GM12878 (cell line): ENCODE measurements around the gene AGTPBP1. TPM values are rescaled to one million over a fixed set of nuclear protein-coding genes. Genes with fewer than 3 reads are reported as not detected.

Source experiments
- ATAC-seq: fragments of 200-7000 bp; cut with Tn5 transposase; 3 replicates; pipeline ENCODE4 v1.9.1; 2020; ENCODE audit warnings: mild to moderate bottlenecking, moderate library complexity
- BruUV-seq: library from RNA; stranded (reverse); fragments of 400-500 nt; replicated peaks from 2 replicates; lab custom pipeline; 2021; lab: Mats Ljungman, UMichigan
- CTCF ChIA-PET: fragments of 300-600 bp; sonication (Branson Sonifier 250); formaldehyde crosslinking; extraction: SDS; loops from one replicate; lab custom pipeline; 2021; ENCODE audit warnings: inconsistent platforms; lab: Yijun Ruan, JAX
- POLR2A ChIA-PET: fragments of 350-600 bp; formaldehyde crosslinking; extraction: SDS; loops from one replicate; lab custom pipeline; 2021; ENCODE audit warnings: inconsistent platforms; lab: Charles Lee
- RAD21 ChIA-PET: fragments of 300-600 bp; sonication (Branson Sonifier 250); formaldehyde crosslinking; loops from one replicate; lab custom pipeline; 2023; ENCODE audit warnings: antibody characterized with exemption; ENCODE audit not compliant: unreplicated experiment; lab: Charles Lee
- SMC1A ChIA-PET: fragments of 300-600 bp; sonication (Branson Sonifier 250); formaldehyde crosslinking; loops from one replicate; lab custom pipeline; 2023; ENCODE audit not compliant: unreplicated experiment, uncharacterized antibody; lab: Charles Lee
- DNase-seq: peaks from one replicate; pipeline ENCODE4 v3.0.0-alpha.2; 2011; ENCODE audit warnings: low read depth, low spot score
- FAIRE-seq: peaks from 3 replicates; lab custom pipeline; 2011; peaks lifted over from hg19 to GRCh38; lab: Jason Lieb, UNC
- H2AFZ ChIP-seq: 2 replicates; pipeline ENCODE4 v1.6.0; 2011; ENCODE audit warnings: low read depth, low read length, control low read depth; ENCODE audit not compliant: control insufficient read depth
- H3K27ac ChIP-seq: 2 replicates; pipeline ENCODE4 v1.5.1; 2011; ENCODE audit warnings: control low read depth; ENCODE audit not compliant: control insufficient read depth, insufficient read depth
- H3K27me3 ChIP-seq, 2 experiments: replicated peaks in 1 of 2; 2 replicates each; pipeline versions ENCODE4 v1.6.0 to v1.6.1; 2011; ENCODE audit warnings: low read length in 1 of 2; ENCODE audit not compliant: control insufficient read depth in 2 of 2, insufficient read depth in 2 of 2
- H3K36me3 ChIP-seq, 2 experiments: 2 replicates each; pipeline ENCODE4 v1.5.1; 2011; ENCODE audit warnings: low read length in 1 of 2; ENCODE audit not compliant: control insufficient read depth in 2 of 2, insufficient read depth in 2 of 2
- H3K4me1 ChIP-seq: 2 replicates; pipeline ENCODE4 v1.6.1; 2011; ENCODE audit warnings: mild to moderate bottlenecking, low read length, moderate library complexity, mixed read lengths; ENCODE audit not compliant: control insufficient read depth, insufficient read depth
- H3K4me2 ChIP-seq: 2 replicates; pipeline ENCODE4 v1.6.0; 2011; ENCODE audit warnings: control low read depth; ENCODE audit not compliant: control insufficient read depth, insufficient read depth
- H3K4me3 ChIP-seq: fragments of 200-600 bp; sonication (generic); 2 replicates; pipeline ENCODE4 v1.5.1; 2016
- H3K79me2 ChIP-seq: 2 replicates; pipeline ENCODE4 v1.6.0; 2011; ENCODE audit warnings: low read length; ENCODE audit not compliant: control insufficient read depth, insufficient read depth
- H3K9ac ChIP-seq: 2 replicates; pipeline ENCODE4 v1.8.0; 2011; ENCODE audit warnings: low read length, control low read depth, mixed read lengths; ENCODE audit not compliant: control insufficient read depth, insufficient read depth
- H3K9me3 ChIP-seq: replicated peaks from 3 replicates; pipeline ENCODE4 v1.5.1; 2011; ENCODE audit warnings: mild to moderate bottlenecking, low read length; ENCODE audit not compliant: control insufficient read depth, insufficient read depth
- H4K20me1 ChIP-seq: 2 replicates; pipeline ENCODE4 v1.6.0; 2011; ENCODE audit not compliant: control insufficient read depth, insufficient read depth
- RELA ChIP-seq: fragments of 450-650 bp; IDR thresholded peaks from 2 replicates; pipeline ENCODE4 v1.8.0; 2014; ENCODE audit warnings: borderline replicate concordance; ENCODE audit not compliant: partially characterized antibody
- RFX5 ChIP-seq: IDR thresholded peaks from 2 replicates; pipeline ENCODE4 v1.6.1; 2011; ENCODE audit warnings: low read depth, low read length, improper control_type of control experiment
- TAF1 ChIP-seq: IDR thresholded peaks from 2 replicates; pipeline ENCODE4 v1.6.1; 2011; ENCODE audit warnings: mild to moderate bottlenecking, low read depth, low read length, borderline replicate concordance
- WGBS: methylation state at CpG from one replicate; pipeline ENCODE4 v1.1.6; 2016; ENCODE audit warnings: low lambda C conversion rate; ENCODE audit not compliant: insufficient replicate concordance, insufficient coverage; ENCODE audit errors: missing lambda C conversion rate; 5-methylcytosine and 5-hydroxymethylcytosine counted together
- in situ Hi-C: fragments of 300-500 bp; cut with MboI; formaldehyde crosslinking; loops from 9 replicates; pipeline ENCODE4 v1.14.3; 2018; ENCODE audit warnings: mixed read lengths
- intact Hi-C: fragments of 100-400 bp; cut with micrococcal nuclease; formaldehyde crosslinking; loops from one replicate; pipeline ENCODE4 v1.14.2; 2022; ENCODE audit not compliant: unreplicated experiment
- polyA plus RNA-seq, 11 experiments: library from polyadenylated mRNA; depleted of rRNA in 4 of 11; unstranded in 6 of 11; stranded (reverse) in 5 of 11; fragments of >200 nt; fragmentation: Nextera tagmentation in 4 of 11; fragmentation: Illumina TruSeq in 1 of 11; extraction: Ambion mirVana in 4 of 11; extraction: Trizol in 1 of 11; gene quantifications; 1 replicate in 1 of 11; 2 replicates in 10 of 11; pipeline versions ENCODE4 v1.2.1 to v1.2.3, GENCODE V29; 2011 to 2016; ENCODE audit warnings: inconsistent platforms in 2 of 11, missing spikeins in 2 of 11, low read depth in 1 of 11
- total RNA-seq, 4 experiments: library from RNA; depleted of rRNA in 3 of 4; stranded (reverse); fragments of >200 nt in 3 of 4; fragmentation: Illumina TruSeq in 1 of 4; extraction: Trizol in 1 of 4; gene quantifications; 2 replicates each; pipeline versions ENCODE4 v1.2.1 to v1.2.3, GENCODE V29; 2013 to 2021
- TF ChIP-seq, protein P1 (sequence below): IDR thresholded peaks from 2 replicates; pipeline ENCODE4 v1.6.1; 2011; ENCODE audit warnings: low read depth, mild to moderate bottlenecking, low read length, moderate library complexity, borderline replicate concordance; ENCODE audit errors: extremely low read depth

The AGTPBP1 gene
- total and polyA plus RNA-seq, 10 of the 15 experiments (the other 5 are each of a cell fraction or from before 2014, with no cell fraction given) = 6.1 to 35.2 (median 20.0) TPM

DNA sequence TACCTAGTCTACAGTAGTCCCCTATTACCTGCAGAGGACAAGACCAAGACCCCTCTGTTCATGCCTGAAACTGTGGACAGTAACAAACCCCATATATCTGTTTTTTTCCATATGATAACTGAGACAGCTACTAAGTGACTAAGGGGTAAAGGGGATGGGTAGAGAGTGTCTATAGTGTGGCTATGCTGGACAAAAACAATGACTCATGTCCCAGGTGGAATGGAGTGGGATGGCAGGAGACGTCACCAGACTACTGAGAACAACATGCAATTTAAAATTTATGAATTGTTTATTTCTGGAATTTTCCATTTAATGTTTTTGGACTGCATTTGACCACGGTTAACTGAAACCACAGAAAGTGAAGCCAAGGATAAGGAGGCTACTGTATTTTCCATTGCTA, 171.8 kb downstream of the AGTPBP1 start:
- TF ChIP-seq RELA = no peak
- TF ChIP-seq, all 136 proteins: peak for 0
- no peak for DNase-seq
- WGBS = 78% methylated on average over 2 of the region's 2 CpGs
- ChIA-PET RAD21 (no interaction called here), POLR2A (no interaction called here), CTCF (interaction anchor here (2.1 kb wide), 1 partner anchor 40 kb away, joined by 7 read pairs; no protein-coding TSS in a partner anchor), SMC1A (interaction anchor here (1.2 kb wide), 2 partner anchors 9 to 14 kb away, joined by 3 to 4 read pairs; no protein-coding TSS in a partner anchor)
- in situ Hi-C loops = no loop called here
- Histone ChIP-seq H4K20me1 (no peaks in the 10 kb centered on the region), H3K9ac (no peak overlapping the region), H3K36me3 (no peaks in the 10 kb centered on the region), H3K4me2 (no peak overlapping the region), H3K9me3 (no peaks in the 10 kb centered on the region), H3K27me3 (no peaks in the 10 kb centered on the region), H3K4me1 (no peaks in the 10 kb centered on the region), H2AFZ (no peak overlapping the region), H3K27ac (no peak overlapping the region), H3K4me3 (no peak overlapping the region), H3K79me2 (no peaks in the 10 kb centered on the region)
- intact Hi-C loops = loop anchor here (5.0 kb wide), 1 partner anchor 48 kb away; no protein-coding TSS in a partner anchor
- ATAC-seq = no peak
- no TSS peak for BruUV-seq
- no peak for FAIRE-seq

DNA sequence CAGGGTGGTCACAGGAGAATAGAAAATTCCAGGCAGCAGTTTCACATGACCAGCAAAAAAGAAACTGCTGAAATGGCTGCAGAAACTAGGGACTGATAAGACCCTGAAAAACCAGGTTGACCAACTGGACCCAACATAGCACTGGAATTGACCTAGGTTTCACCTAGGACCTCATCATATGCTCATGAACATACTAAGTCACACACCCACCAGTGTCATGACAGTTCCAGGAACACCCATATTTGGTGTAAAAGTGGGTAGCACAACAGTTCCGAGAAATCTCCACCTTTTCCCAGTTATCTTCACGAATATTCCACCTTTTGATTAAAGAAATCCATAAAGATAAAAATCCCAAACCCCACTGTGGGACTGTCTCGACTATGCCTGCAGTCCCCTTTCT, 182.2 kb downstream of the AGTPBP1 start:
- H3K9ac ChIP-seq = no peak overlapping the region
- H3K4me1 ChIP-seq = no peaks in the 10 kb centered on the region
- RAD21 ChIA-PET = no interaction called here
- no peak for ATAC-seq
- no peak overlapping the region for H3K4me3 ChIP-seq
- in situ Hi-C loops (no loop called here), intact Hi-C loops (no loop called here)
- H3K9me3 ChIP-seq = no peaks in the 10 kb centered on the region
- CTCF ChIA-PET = no interaction called here
- H3K27ac ChIP-seq = no peak overlapping the region
- 96% methylated on average over 3 of the region's 3 CpGs for WGBS
- no peaks in the 10 kb centered on the region; a peak in 1 of 4 replicates for H3K36me3 ChIP-seq
- SMC1A ChIA-PET = interaction anchor here (0.6 kb wide), 1 partner anchor 345 kb away, joined by 3 read pairs; no protein-coding TSS in a partner anchor
- TF ChIP-seq TAF1 = no peak
- no peak for TF ChIP-seq RFX5
- TF ChIP-seq, protein P1, sequence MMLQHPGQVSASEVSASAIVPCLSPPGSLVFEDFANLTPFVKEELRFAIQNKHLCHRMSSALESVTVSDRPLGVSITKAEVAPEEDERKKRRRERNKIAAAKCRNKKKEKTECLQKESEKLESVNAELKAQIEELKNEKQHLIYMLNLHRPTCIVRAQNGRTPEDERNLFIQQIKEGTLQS = no peak
- FAIRE-seq = no peak
- no peaks in the 10 kb centered on the region for H4K20me1 ChIP-seq
- POLR2A ChIA-PET = no interaction called here
- no TSS peak for BruUV-seq
- no peak overlapping the region for H2AFZ ChIP-seq
- H3K27me3 ChIP-seq = no peaks in the 10 kb centered on the region
- no peak overlapping the region for H3K4me2 ChIP-seq
- H3K79me2 ChIP-seq = no peaks in the 10 kb centered on the region
- DNase-seq = no peak
